ENCODE results near the gene JAK3. TPM values are rescaled to one million over a fixed set of nuclear protein-coding genes. Genes with fewer than 3 reads are reported as not detected.

Gene JAK3
- total and polyA plus RNA-seq, 2 of the 8 experiments (the other 6 are each of a cell fraction or from before 2014, with no cell fraction given), result 4.0 to 4.7 TPM

DNA sequence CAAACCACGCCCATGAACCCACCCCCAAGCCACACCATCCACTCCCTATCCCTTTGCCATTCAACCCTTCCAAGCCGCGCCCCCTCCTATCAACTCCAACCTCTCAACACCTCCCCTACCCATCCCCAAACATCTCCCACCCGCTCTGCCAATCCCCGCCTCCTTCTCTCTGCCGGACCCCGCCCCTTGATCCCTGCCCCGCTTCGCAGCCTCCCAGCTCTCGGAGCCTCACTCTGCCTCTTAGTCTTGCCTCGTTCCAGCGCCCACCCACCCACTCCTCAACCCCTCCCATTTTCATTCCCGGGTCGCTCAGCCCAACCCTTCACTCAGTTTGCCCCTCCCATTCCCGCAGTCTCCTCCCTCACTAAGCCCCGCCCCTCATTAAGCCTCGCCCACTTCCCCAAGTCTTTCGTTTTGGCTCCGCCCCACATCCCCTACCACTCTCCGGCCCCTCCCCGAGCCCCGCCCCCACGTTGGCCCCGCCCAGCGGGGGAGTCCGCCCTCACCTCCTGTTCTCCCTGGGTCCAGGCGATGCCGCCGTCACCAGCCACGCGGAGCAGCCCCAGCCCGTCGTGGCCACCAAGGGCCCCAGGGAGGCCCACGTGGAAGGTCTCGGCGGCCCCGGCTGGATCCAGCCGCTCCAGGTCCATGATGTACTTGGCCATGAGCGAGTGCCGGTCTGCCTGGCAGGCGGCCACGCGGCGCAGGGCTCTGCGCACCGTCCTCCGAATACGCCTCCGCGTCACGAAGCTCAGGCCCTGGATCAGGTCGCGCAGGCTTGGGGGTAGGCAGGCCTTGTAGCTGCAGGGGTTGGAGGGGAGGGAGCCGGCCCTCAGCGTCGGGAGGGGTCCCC, 5.7 kb downstream of the JAK3 start (continued):
- peak; percentile 41; the same call in 1 of the 2 replicates for TF ChIP-seq POLR2AphosphoS5 (IDR thresholded peaks at IDR 0.05; ENCODE audit: low read depth, low read length)
- TF ChIP-seq TBP (IDR thresholded peaks at IDR 0.05; ENCODE audit: low read depth, low read length), result peak; percentile 35; the same call in 1 of the 2 replicates
- peak; percentile 62 for TF ChIP-seq PHF8 (conservative IDR thresholded peaks at IDR 0.05; ENCODE audit: low read depth, low read length)
- peak; percentile 91 for TF ChIP-seq KDM4A (IDR thresholded peaks at IDR 0.05; ENCODE audit: low read depth, low read length, severe bottlenecking)
- TF ChIP-seq POLR2A (IDR thresholded peaks at IDR 0.05; ENCODE audit: control extremely low read depth in 1 of 2, low read depth in 2 of 2, low read length in 2 of 2), result no peak; a peak in 1 of 3 replicates
- peak in 1 of 2 experiments; percentile 84; a peak in 2 of 4 replicates for TF ChIP-seq SIN3A (conservative IDR thresholded peaks at IDR 0.05 in 1 of 2, IDR thresholded peaks at IDR 0.05 in 1 of 2; ENCODE audit: low read depth in 1 of 2, low read length in 2 of 2)
- no peak for TF ChIP-seq RAD21 (IDR thresholded peaks at IDR 0.05 in 1 of 2, conservative IDR thresholded peaks at IDR 0.05 in 1 of 2; ENCODE audit: low read depth in 2 of 2, low read length in 2 of 2)

Measured in H1 (cell line).